22Rv1 (cell line): Measurements from ENCODE around the gene MALAT1.

Experiments used
- ZFX ChIP-seq: fragments of 450-650 bp; IDR thresholded peaks from 2 replicates; pipeline ENCODE4 v1.6.1; 2017; ENCODE audit warnings: antibody characterized with exemption, borderline replicate concordance
- TF ChIP-seq, protein P1 (sequence below): fragments of 450-650 bp; IDR thresholded peaks from 2 replicates; pipeline ENCODE4 v1.5.1; 2017; ENCODE audit warnings: mild to moderate bottlenecking

GRCh38 chr11:65537296-65537597 is 38.4 kb downstream of the MALAT1 start:
- TF ChIP-seq, protein P1, sequence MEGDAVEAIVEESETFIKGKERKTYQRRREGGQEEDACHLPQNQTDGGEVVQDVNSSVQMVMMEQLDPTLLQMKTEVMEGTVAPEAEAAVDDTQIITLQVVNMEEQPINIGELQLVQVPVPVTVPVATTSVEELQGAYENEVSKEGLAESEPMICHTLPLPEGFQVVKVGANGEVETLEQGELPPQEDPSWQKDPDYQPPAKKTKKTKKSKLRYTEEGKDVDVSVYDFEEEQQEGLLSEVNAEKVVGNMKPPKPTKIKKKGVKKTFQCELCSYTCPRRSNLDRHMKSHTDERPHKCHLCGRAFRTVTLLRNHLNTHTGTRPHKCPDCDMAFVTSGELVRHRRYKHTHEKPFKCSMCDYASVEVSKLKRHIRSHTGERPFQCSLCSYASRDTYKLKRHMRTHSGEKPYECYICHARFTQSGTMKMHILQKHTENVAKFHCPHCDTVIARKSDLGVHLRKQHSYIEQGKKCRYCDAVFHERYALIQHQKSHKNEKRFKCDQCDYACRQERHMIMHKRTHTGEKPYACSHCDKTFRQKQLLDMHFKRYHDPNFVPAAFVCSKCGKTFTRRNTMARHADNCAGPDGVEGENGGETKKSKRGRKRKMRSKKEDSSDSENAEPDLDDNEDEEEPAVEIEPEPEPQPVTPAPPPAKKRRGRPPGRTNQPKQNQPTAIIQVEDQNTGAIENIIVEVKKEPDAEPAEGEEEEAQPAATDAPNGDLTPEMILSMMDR, result no peak
- TF ChIP-seq ZFX, result no peak
